Lung (tissue), 12 donors: ENCODE measurements around the gene RAD23B. TPM values are rescaled to one million over a fixed set of nuclear protein-coding genes. Genes with fewer than 3 reads are reported as not detected.

Experiments
- ATAC-seq: fragments of 200-7000 bp; cut with Tn5 transposase; one replicate; pipeline ENCODE4 v1.9.1; 2020; ENCODE audit warnings: moderate number of reproducible peaks; ENCODE audit not compliant: insufficient read depth, low FRiP score
- DNase-seq, 3 donors: peaks; one replicate each; pipeline ENCODE4 v3.0.0-alpha.2; 2013 to 2017
- H3K27ac ChIP-seq, 2 donors: one replicate each; pipeline ENCODE4 v1.5.1; 2013; ENCODE audit warnings: mild to moderate bottlenecking in 2 of 2, moderate library complexity in 2 of 2, control low read depth in 1 of 2, inconsistent platforms in 1 of 2, low read depth in 1 of 2, low read length in 1 of 2
- H3K27me3 ChIP-seq, 3 donors: one replicate each; pipeline ENCODE4 v1.5.1; 2013; ENCODE audit warnings: low read length in 2 of 3; ENCODE audit not compliant: control insufficient read depth in 3 of 3, insufficient read depth in 3 of 3
- H3K36me3 ChIP-seq, 4 donors: one replicate each; pipeline ENCODE4 v1.5.1; 2013; ENCODE audit warnings: low read length in 4 of 4, mild to moderate bottlenecking in 1 of 4, moderate library complexity in 1 of 4; ENCODE audit not compliant: control insufficient read depth in 4 of 4, insufficient read depth in 4 of 4
- H3K4me1 ChIP-seq, 5 donors: one replicate each; pipeline ENCODE4 v1.5.1; 2013; ENCODE audit warnings: low read length in 5 of 5, mild to moderate bottlenecking in 2 of 5, moderate library complexity in 1 of 5; ENCODE audit not compliant: control insufficient read depth in 5 of 5, insufficient read depth in 5 of 5
- H3K4me3 ChIP-seq: one replicate; pipeline ENCODE4 v1.5.1; 2013; ENCODE audit warnings: mild to moderate bottlenecking, control low read depth, moderate library complexity
- H3K9ac ChIP-seq, 2 donors: one replicate each; pipeline ENCODE4 v1.5.1; 2013; ENCODE audit warnings: low read length in 2 of 2, control low read depth in 1 of 2; ENCODE audit not compliant: insufficient read depth in 1 of 2
- H3K9me3 ChIP-seq, 4 donors: one replicate each; pipeline ENCODE4 v1.5.1; 2013; ENCODE audit warnings: low read length in 3 of 4, mild to moderate bottlenecking in 1 of 4, moderate library complexity in 1 of 4; ENCODE audit not compliant: control insufficient read depth in 4 of 4, insufficient read depth in 3 of 4
- CTCF ChIP-seq: IDR thresholded peaks from 2 replicates; pipeline ENCODE4 v1.5.1; 2012; ENCODE audit warnings: mild to moderate bottlenecking; ENCODE audit errors: control extremely low read depth, extremely low read depth
- WGBS, 2 donors: extraction: QIAGEN DNeasy Blood & Tissue Kit; methylation state at CpG; one replicate each; pipeline ENCODE4 v1.1.7; 2013; 5-methylcytosine and 5-hydroxymethylcytosine counted together
- polyA plus RNA-seq, 2 donors: library from polyadenylated mRNA; stranded (reverse); fragments of 200-250 nt; gene quantifications; one replicate each; pipeline ENCODE4 v1.2.1, GENCODE V29; 2013
- total RNA-seq, 2 donors: library from RNA; depleted of rRNA in 1 of 2; stranded (reverse); fragments of >200 nt in 1 of 2; gene quantifications; one replicate each; pipeline ENCODE4 v1.2.1, GENCODE V29; 2014 to 2021
- donor health status: control.
- donor health status: control.
- donor health status: Bipolar disorder and iron deficiency.
- donor health status: healthy.
- donor health status: DM: yes; HTN: yes; CAD: no.

Gene RAD23B
- total and polyA plus RNA-seq, 4 donors = 37.9 to 114 (median 62.3) TPM

DNA sequence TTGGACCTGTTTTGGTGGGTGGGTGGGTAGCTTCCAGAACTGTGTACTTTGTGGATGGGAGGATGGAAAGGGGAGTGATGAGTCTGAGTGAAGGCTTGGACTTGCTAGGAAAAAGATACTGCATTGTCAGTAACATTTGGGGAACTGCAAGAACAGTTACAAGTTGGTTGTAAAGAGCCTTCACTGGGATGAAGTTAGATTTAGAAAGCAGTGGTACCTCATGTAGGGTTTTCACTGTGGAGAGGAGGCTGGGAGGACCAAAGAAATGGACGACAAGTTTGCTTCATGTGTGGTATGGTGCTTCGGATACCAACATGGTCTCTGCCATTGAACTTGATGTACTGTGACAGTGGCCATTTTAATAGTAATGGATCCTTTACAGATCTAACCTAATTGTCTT is 50.3 kb downstream of the RAD23B start:
- Histone ChIP-seq H3K9me3 (no peaks in the 10 kb centered on the region), H3K4me3 (no peak overlapping the region), H3K27me3 (no peaks in the 10 kb centered on the region), H3K4me1 (peaks cover 1 to 5% (median 2%) of the 10 kb centered on the region in 5 donors), H3K36me3 (peaks cover 19 to 34% (median 30%) of the 10 kb centered on the region in 4 donors), H3K9ac (no peak overlapping the region), H3K27ac (no peak overlapping the region)
- 95 to 100% methylated on average over 2 of the region's 2 CpGs for WGBS, 2 donors
- TF ChIP-seq CTCF = no peak
- DNase-seq (no peak), ATAC-seq (no peak)

DNA sequence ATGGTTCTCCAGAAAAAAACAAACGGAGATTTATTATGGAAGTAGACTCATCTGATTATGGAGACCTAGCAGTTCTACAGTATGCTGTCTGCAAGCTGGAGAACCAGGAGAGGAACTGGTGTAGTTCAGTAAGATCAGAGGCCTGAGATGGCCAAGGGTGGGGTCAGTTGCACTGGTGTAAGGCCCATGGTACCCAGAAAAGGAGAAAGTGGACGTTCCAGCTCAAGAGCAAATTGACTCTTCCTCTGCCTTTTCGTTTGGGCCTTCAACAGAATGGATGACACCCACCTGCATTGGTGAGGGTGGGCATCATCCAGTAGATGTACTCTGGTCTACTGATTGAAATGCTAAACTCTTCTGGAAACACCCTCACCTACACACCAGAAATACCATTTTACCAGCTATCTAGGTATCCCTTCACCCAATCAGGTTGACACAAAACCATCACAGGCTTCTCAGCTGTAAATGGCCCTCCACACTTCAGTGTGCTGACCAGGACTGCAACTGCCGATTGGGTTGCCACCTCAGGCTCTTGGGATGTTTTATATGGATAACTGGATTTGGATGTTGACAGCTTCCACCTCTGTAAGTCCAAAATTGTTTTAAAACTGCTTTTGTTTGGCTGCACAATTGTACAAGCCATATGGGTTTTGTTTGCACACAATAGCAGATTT is 51.2 kb downstream of the RAD23B start:
- ATAC-seq = no peak
- TF ChIP-seq CTCF = no peak

GRCh38 chr9:107335331-107335730 is 52.3 kb downstream of the RAD23B start:
- ATAC-seq (no peak), DNase-seq (no peak)
- Histone ChIP-seq H3K27ac (no peak overlapping the region), H3K36me3 (peaks cover 16 to 35% (median 26%) of the 10 kb centered on the region in 4 donors), H3K4me1 (peaks cover 2 to 6% (median 5%) of the 10 kb centered on the region in 5 donors), H3K9me3 (no peaks in the 10 kb centered on the region), H3K27me3 (no peaks in the 10 kb centered on the region), H3K9ac (no peak overlapping the region), H3K4me3 (no peak overlapping the region)
- 89 to 96% methylated on average over 3 of the region's 3 CpGs for whole genome bisulfite sequencing, 2 donors
- TF ChIP-seq CTCF = no peak

More for the DNA sequence above, 51.2 kb downstream of the RAD23B start:
- Histone ChIP-seq H3K27ac (no peak overlapping the region), H3K4me1 (peaks cover 2 to 6% (median 5%) of the 10 kb centered on the region in 5 donors), H3K36me3 (peaks cover 17 to 35% (median 29%) of the 10 kb centered on the region in 4 donors), H3K4me3 (no peak overlapping the region), H3K9ac (no peak overlapping the region), H3K9me3 (no peaks in the 10 kb centered on the region), H3K27me3 (no peaks in the 10 kb centered on the region)
- no peak for DNase-seq
- 94 to 95% methylated on average over 4 of the region's 4 CpGs for WGBS, 2 donors
